CD14-positive monocyte (primary cell): ENCODE data around the gene FOXC1. TPM values are rescaled to one million over a fixed set of nuclear protein-coding genes. Genes with fewer than 3 reads are reported as not detected.

Experiments
- DNase-seq, 3 donors: peaks; one replicate each; pipeline ENCODE4 v3.0.0-alpha.2; 2011 to 2022
- H2AFZ ChIP-seq: 2 replicates; pipeline ENCODE4 v1.6.0; 2012; ENCODE audit warnings: mild to moderate bottlenecking, low read depth, low read length, inconsistent platforms; ENCODE audit not compliant: insufficient read depth, poor library complexity, severe bottlenecking
- H3K27ac ChIP-seq, 2 donors: 1 replicate in 1 of 2; 2 replicates in 1 of 2; pipeline ENCODE4 v1.5.1; 2012 to 2013; ENCODE audit warnings: low read length in 2 of 2, control low read depth in 1 of 2, inconsistent platforms in 1 of 2, low read depth in 1 of 2, mild to moderate bottlenecking in 1 of 2
- H3K27me3 ChIP-seq, 2 donors: one replicate each; pipeline versions ENCODE4 v1.6.0 to v1.6.1; 2011 to 2013; ENCODE audit warnings: low read length in 2 of 2; ENCODE audit not compliant: control insufficient read depth in 2 of 2, insufficient read depth in 2 of 2
- H3K36me3 ChIP-seq, 2 donors: replicated peaks in 1 of 2; 1 replicate in 1 of 2; 2 replicates in 1 of 2; pipeline versions ENCODE4 v1.5.1 to v1.6.1; 2012 to 2013; ENCODE audit warnings: low read length in 2 of 2, control low read depth in 1 of 2, inconsistent platforms in 1 of 2, mild to moderate bottlenecking in 1 of 2; ENCODE audit not compliant: insufficient read depth in 2 of 2, control insufficient read depth in 1 of 2
- H3K4me1 ChIP-seq, 2 donors: 1 replicate in 1 of 2; 2 replicates in 1 of 2; pipeline versions ENCODE4 v1.5.1 to v1.6.1; 2012 to 2013; ENCODE audit warnings: low read length in 2 of 2, control low read depth in 1 of 2, inconsistent platforms in 1 of 2, mild to moderate bottlenecking in 1 of 2, moderate library complexity in 1 of 2; ENCODE audit not compliant: insufficient read depth in 2 of 2, control insufficient read depth in 1 of 2
- H3K4me2 ChIP-seq: replicated peaks from 2 replicates; pipeline ENCODE3; 2012; ENCODE audit warnings: low read length, moderate library complexity, mild to moderate bottlenecking; ENCODE audit not compliant: poor library complexity, severe bottlenecking; ENCODE audit errors: extremely low read depth
- H3K4me3 ChIP-seq, 3 experiments: fragments of 200-600 bp in 1 of 3; sonication (generic) in 1 of 3; replicated peaks in 1 of 3; 1 replicate in 2 of 3; 2 replicates in 1 of 3; pipeline ENCODE4 v1.5.1; 2011 to 2013; ENCODE audit warnings: low read length in 3 of 3, mild to moderate bottlenecking in 3 of 3, control low read depth in 2 of 3, low read depth in 2 of 3, inconsistent platforms in 1 of 3, moderate library complexity in 1 of 3
- H3K79me2 ChIP-seq: 2 replicates; pipeline ENCODE4 v1.6.0; 2012; ENCODE audit warnings: mild to moderate bottlenecking, control low read depth, inconsistent platforms, low read length, moderate library complexity; ENCODE audit not compliant: insufficient read depth
- H3K9ac ChIP-seq: 2 replicates; pipeline ENCODE4 v1.6.0; 2017; ENCODE audit warnings: low read length, mild to moderate bottlenecking; ENCODE audit not compliant: insufficient read depth, poor library complexity, severe bottlenecking
- H3K9me3 ChIP-seq, 2 donors: replicated peaks in 1 of 2; 1 replicate in 1 of 2; 2 replicates in 1 of 2; pipeline versions ENCODE4 v1.5.1 to v1.6.1; 2012 to 2013; ENCODE audit warnings: low read length in 2 of 2, control low read depth in 1 of 2; ENCODE audit not compliant: control insufficient read depth in 1 of 2, insufficient read depth in 1 of 2
- H4K20me1 ChIP-seq: 2 replicates; pipeline ENCODE4 v1.6.0; 2012; ENCODE audit warnings: mild to moderate bottlenecking, low read length, control low read depth, moderate library complexity; ENCODE audit not compliant: insufficient read depth
- H3K27ac Mint-ChIP-seq, 7 donors: one replicate each; pipeline ENCODE4 v1.8.0; 2020; ENCODE audit warnings: mild to moderate bottlenecking in 7 of 7, mixed read lengths in 7 of 7, moderate library complexity in 6 of 7, inconsistent platforms in 2 of 7
- H3K27me3 Mint-ChIP-seq, 3 donors: one replicate each; pipeline ENCODE4 v1.8.0; 2021 to 2022; ENCODE audit warnings: low read depth in 3 of 3, mild to moderate bottlenecking in 3 of 3, mixed read lengths in 3 of 3, moderate library complexity in 3 of 3, inconsistent platforms in 1 of 3
- H3K36me3 Mint-ChIP-seq, 2 donors: one replicate each; pipeline ENCODE4 v1.8.0; 2020; ENCODE audit warnings: mixed read lengths in 2 of 2, inconsistent platforms in 1 of 2, mild to moderate bottlenecking in 1 of 2
- H3K4me1 Mint-ChIP-seq: one replicate; pipeline ENCODE4 v1.8.0; 2020; ENCODE audit warnings: mild to moderate bottlenecking, mixed read lengths
- H3K4me3 Mint-ChIP-seq, 2 donors: one replicate each; pipeline ENCODE4 v1.8.0; 2020; ENCODE audit warnings: mild to moderate bottlenecking in 2 of 2, mixed read lengths in 2 of 2, moderate library complexity in 1 of 2
- H3K9me3 Mint-ChIP-seq, 7 donors: one replicate each; pipeline ENCODE4 v1.8.0; 2020 to 2022; ENCODE audit warnings: mixed read lengths in 7 of 7, mild to moderate bottlenecking in 6 of 7, moderate library complexity in 6 of 7, inconsistent platforms in 2 of 7
- WGBS: methylation state at CpG from one replicate; pipeline ENCODE4 v1.1.5; 2013; ENCODE audit warnings: missing lambda C conversion rate; ENCODE audit not compliant: insufficient coverage; 5-methylcytosine and 5-hydroxymethylcytosine counted together
- intact Hi-C, 2 donors: fragments of 100-400 bp; cut with micrococcal nuclease; formaldehyde crosslinking; loops; one replicate each; pipeline versions ENCODE4 v1.15.0 to v1.15.1; 2023
- polyA plus RNA-seq, 3 donors: library from polyadenylated mRNA; depleted of rRNA in 1 of 3; unstranded in 2 of 3; stranded (reverse) in 1 of 3; fragments of 300-500 nt in 2 of 3; fragments of >200 nt in 1 of 3; fragmentation: Illumina TruSeq in 2 of 3; gene quantifications; 1 replicate in 2 of 3; 2 replicates in 1 of 3; pipeline ENCODE4 v1.2.3, GENCODE V29; 2012 to 2021
- TF ChIP-seq, protein P1 (sequence below): fragments of 200-600 bp; IDR thresholded peaks from one replicate; pipeline ENCODE4 v1.8.0; 2022; ENCODE audit warnings: antibody characterized with exemption, mild to moderate bottlenecking

FOXC1 gene
- polyA plus RNA-seq, 3 donors: 0.36 TPM; not detected in 2

DNA sequence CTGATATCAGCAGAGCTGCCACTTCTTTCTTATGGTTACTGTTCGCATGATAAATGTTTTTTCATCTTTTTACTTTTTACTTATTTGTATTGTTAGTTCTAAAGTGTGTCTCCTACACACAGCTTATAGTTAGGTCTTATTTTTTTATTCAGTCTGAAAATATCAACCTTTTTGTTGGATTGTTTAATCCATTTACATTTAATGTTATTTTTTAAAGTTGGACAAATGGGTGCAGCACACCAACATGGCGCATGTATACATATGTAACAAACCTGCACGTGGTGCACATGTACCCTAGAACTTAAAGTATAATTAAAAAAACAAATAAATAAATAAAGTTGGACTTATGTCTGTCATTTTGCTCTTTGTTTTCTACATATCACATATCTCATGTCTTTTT is 40.3 kb upstream of the FOXC1 start:
- no peak for DNase-seq
- Mint-ChIP-seq H3K4me3 (no peak overlapping the region), H3K4me1 (peaks cover 5% of the 10 kb centered on the region), H3K27me3 (peaks cover 1 to 6% (median 1%) of the 10 kb centered on the region in 3 donors), H3K27ac (no peak overlapping the region), H3K9me3 (peaks cover 10 to 28% (median 20%) of the 10 kb centered on the region in 7 donors), H3K36me3 (peaks cover 0 to 6% of the 10 kb centered on the region in 2 donors)
- Histone ChIP-seq H3K9ac (no peak overlapping the region), H3K36me3 (no peaks in the 10 kb centered on the region), H3K79me2 (no peaks in the 10 kb centered on the region), H3K27me3 (no peaks in the 10 kb centered on the region), H2AFZ (no peak overlapping the region), H4K20me1 (no peaks in the 10 kb centered on the region), H3K4me2 (no peak overlapping the region), H3K4me1 (no peaks in the 10 kb centered on the region), H3K9me3 (peaks cover 0 to 6% of the 10 kb centered on the region in 2 donors), H3K4me3 (no peak overlapping the region), H3K27ac (no peak overlapping the region)
- TF ChIP-seq, protein P1, sequence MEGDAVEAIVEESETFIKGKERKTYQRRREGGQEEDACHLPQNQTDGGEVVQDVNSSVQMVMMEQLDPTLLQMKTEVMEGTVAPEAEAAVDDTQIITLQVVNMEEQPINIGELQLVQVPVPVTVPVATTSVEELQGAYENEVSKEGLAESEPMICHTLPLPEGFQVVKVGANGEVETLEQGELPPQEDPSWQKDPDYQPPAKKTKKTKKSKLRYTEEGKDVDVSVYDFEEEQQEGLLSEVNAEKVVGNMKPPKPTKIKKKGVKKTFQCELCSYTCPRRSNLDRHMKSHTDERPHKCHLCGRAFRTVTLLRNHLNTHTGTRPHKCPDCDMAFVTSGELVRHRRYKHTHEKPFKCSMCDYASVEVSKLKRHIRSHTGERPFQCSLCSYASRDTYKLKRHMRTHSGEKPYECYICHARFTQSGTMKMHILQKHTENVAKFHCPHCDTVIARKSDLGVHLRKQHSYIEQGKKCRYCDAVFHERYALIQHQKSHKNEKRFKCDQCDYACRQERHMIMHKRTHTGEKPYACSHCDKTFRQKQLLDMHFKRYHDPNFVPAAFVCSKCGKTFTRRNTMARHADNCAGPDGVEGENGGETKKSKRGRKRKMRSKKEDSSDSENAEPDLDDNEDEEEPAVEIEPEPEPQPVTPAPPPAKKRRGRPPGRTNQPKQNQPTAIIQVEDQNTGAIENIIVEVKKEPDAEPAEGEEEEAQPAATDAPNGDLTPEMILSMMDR: no peak
- no CpG with 5 or more reads among the region's 3 CpGs for WGBS
- intact Hi-C loops: no loop called here

DNA sequence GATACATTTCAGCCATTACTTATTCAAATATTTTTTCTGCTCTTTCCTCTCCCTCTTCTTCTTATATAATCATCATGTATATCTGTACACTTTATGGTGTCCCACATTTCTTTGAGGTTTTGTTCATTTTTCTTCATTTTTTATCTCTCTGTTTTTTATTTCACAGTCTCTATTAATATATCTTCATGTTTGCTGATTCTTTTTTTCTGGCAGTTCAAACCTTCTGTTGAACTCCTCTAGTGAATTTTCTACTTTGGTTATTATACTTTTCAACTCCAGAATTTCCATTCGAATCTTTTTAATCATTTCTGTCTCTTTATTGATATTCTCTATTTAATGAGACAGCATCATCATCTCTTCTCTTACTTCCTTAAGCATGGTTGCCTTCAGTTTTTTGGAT is 38.9 kb upstream of the FOXC1 start:
- H3K36me3 ChIP-seq: no peaks in the 10 kb centered on the region
- H2AFZ ChIP-seq: no peak overlapping the region
- peaks cover 10 to 21% (median 18%) of the 10 kb centered on the region in 7 donors for H3K9me3 Mint-ChIP-seq
- whole genome bisulfite sequencing: no CpG with 5 or more reads among the region's 1 CpG
- peaks cover 0 to 6% of the 10 kb centered on the region in 2 donors for H3K9me3 ChIP-seq
- peaks cover 2 to 5% (median 2%) of the 10 kb centered on the region in 3 donors for H3K27me3 Mint-ChIP-seq
- intact Hi-C loops: no loop called here
- H3K4me1 ChIP-seq: no peaks in the 10 kb centered on the region
- H3K27ac ChIP-seq: no peak overlapping the region
- no peaks in the 10 kb centered on the region for H3K79me2 ChIP-seq
- peaks cover 8% of the 10 kb centered on the region for H3K4me1 Mint-ChIP-seq
- H3K4me3 ChIP-seq: no peak overlapping the region
- H3K4me2 ChIP-seq: no peak overlapping the region
- no peaks in the 10 kb centered on the region for H3K27me3 ChIP-seq
- peaks cover 0 to 6% of the 10 kb centered on the region in 2 donors for H3K36me3 Mint-ChIP-seq
- TF ChIP-seq, protein P1: no peak
- H3K4me3 Mint-ChIP-seq: no peak overlapping the region
- H4K20me1 ChIP-seq: no peaks in the 10 kb centered on the region
- no peak overlapping the region for H3K9ac ChIP-seq
- no peak overlapping the region for H3K27ac Mint-ChIP-seq
- no peak for DNase-seq
